22Rv1 (cell line): Measurements from ENCODE around the gene CAMSAP2.

Experiments used
- ZFX ChIP-seq: fragments of 450-650 bp; IDR thresholded peaks from 2 replicates; pipeline ENCODE4 v1.6.1; 2017; ENCODE audit warnings: antibody characterized with exemption, borderline replicate concordance
- TF ChIP-seq, protein P1 (sequence below): fragments of 450-650 bp; IDR thresholded peaks from 2 replicates; pipeline ENCODE4 v1.5.1; 2017; ENCODE audit warnings: mild to moderate bottlenecking

GRCh38 chr1:200774735-200775444 is 36.2 kb downstream of the CAMSAP2 start:
- TF ChIP-seq, protein P1, sequence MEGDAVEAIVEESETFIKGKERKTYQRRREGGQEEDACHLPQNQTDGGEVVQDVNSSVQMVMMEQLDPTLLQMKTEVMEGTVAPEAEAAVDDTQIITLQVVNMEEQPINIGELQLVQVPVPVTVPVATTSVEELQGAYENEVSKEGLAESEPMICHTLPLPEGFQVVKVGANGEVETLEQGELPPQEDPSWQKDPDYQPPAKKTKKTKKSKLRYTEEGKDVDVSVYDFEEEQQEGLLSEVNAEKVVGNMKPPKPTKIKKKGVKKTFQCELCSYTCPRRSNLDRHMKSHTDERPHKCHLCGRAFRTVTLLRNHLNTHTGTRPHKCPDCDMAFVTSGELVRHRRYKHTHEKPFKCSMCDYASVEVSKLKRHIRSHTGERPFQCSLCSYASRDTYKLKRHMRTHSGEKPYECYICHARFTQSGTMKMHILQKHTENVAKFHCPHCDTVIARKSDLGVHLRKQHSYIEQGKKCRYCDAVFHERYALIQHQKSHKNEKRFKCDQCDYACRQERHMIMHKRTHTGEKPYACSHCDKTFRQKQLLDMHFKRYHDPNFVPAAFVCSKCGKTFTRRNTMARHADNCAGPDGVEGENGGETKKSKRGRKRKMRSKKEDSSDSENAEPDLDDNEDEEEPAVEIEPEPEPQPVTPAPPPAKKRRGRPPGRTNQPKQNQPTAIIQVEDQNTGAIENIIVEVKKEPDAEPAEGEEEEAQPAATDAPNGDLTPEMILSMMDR = no peak
- TF ChIP-seq ZFX = no peak
